GM12801 (cell line): ENCODE results near the gene SLC35G3.

ENCODE experiments used
- TF ChIP-seq, protein P1 (sequence below): IDR thresholded peaks from one replicate; pipeline ENCODE4 v1.5.1; 2011; ENCODE audit warnings: control low read depth; ENCODE audit not compliant: insufficient read length; ENCODE audit errors: extremely low read depth

SLC35G3 gene

DNA sequence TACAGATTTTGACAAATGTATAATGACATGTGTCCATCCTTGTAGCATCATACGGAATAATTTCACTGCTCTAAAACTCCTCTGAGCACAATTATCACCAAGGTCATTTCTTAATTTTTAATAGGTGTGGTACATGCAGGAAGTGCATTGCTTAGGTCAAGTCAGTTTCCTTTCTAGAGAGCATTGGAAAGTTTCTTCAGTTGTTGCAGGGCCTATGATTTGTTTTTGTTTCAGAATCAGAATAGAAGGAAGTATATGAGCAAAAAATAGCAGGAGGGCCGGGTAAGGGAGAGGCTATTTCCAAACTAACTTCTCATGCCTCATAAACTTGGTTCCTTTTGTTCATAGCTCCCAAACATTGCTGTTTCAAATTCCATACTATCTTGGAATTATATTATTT lies 24.7 kb upstream of the SLC35G3 start:
- TF ChIP-seq, protein P1, sequence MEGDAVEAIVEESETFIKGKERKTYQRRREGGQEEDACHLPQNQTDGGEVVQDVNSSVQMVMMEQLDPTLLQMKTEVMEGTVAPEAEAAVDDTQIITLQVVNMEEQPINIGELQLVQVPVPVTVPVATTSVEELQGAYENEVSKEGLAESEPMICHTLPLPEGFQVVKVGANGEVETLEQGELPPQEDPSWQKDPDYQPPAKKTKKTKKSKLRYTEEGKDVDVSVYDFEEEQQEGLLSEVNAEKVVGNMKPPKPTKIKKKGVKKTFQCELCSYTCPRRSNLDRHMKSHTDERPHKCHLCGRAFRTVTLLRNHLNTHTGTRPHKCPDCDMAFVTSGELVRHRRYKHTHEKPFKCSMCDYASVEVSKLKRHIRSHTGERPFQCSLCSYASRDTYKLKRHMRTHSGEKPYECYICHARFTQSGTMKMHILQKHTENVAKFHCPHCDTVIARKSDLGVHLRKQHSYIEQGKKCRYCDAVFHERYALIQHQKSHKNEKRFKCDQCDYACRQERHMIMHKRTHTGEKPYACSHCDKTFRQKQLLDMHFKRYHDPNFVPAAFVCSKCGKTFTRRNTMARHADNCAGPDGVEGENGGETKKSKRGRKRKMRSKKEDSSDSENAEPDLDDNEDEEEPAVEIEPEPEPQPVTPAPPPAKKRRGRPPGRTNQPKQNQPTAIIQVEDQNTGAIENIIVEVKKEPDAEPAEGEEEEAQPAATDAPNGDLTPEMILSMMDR, result no peak

GRCh38 chr17:35217107-35217506 lies 22.9 kb upstream of the SLC35G3 start:
- TF ChIP-seq, protein P1, result no peak

- TF ChIP-seq, protein P1, result no peak
These were observed 20.6 kb upstream of the SLC35G3 start for GRCh38 chr17:35214631-35215273.

- TF ChIP-seq, protein P1, result no peak
These were observed 20.0 kb upstream of the SLC35G3 start for GRCh38 chr17:35214192-35214591.

DNA sequence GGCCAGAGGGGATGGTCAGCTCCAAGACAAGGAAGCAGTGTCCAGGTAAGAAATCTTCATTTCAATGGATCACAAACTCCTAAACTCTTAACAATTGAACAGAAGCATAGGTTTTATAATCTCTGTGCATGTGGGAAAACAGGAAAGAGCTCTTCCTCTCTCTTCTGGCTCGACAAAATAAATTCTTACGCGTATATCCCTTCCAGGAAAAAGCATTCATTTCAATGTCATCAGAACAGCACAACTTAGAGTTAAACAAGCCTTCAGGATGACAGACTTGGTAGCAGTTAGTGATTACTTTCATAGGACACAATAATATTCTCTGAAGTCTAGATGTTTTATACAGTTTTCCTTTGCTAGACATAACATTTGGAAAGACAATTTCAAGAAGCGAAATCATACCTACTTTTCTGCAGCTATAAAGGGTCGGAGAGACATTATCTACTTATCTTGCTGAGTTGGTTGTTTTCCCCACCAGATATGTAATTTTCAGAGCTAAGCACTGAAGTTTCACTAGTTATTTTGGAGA lies 19.3 kb upstream of the SLC35G3 start:
- TF ChIP-seq, protein P1, result no peak

- TF ChIP-seq, protein P1, result no peak
These were observed 18.5 kb upstream of the SLC35G3 start for GRCh38 chr17:35212668-35213067.

- TF ChIP-seq, protein P1, result no peak
These were observed 16.5 kb upstream of the SLC35G3 start for GRCh38 chr17:35210741-35211140.
